Omental fat pad (tissue), 4 donors: ENCODE data around the gene KRTAP21-2. TPM values are rescaled to one million over a fixed set of nuclear protein-coding genes. Genes with fewer than 3 reads are reported as not detected.

Source experiments
- ATAC-seq: fragments of 150-250 bp; one replicate; pipeline ENCODE4 v1.9.1; 2016; ENCODE audit warnings: mild to moderate bottlenecking, moderate library complexity; ENCODE audit not compliant: low FRiP score
- DNase-seq: peaks from one replicate; pipeline ENCODE4 v3.0.0-alpha.2; 2019; ENCODE audit warnings: low spot score
- total RNA-seq, 4 donors: library from RNA; depleted of rRNA; stranded (reverse); fragments of >200 nt; gene quantifications; one replicate each; pipeline ENCODE4 v1.1.0, GENCODE V29; 2016
- TF ChIP-seq, protein P1 (sequence below), 3 donors: fragments of 450-650 bp; IDR thresholded peaks; one replicate each; pipeline ENCODE4 v1.5.1; 2016 to 2017; ENCODE audit warnings: antibody characterized with exemption in 3 of 3, mild to moderate bottlenecking in 3 of 3, moderate library complexity in 2 of 3

Gene KRTAP21-2
- total RNA-seq, 4 donors from 2014 or later, result not detected

- DNase-seq (no peak), ATAC-seq (no peak)
- TF ChIP-seq, protein P1, sequence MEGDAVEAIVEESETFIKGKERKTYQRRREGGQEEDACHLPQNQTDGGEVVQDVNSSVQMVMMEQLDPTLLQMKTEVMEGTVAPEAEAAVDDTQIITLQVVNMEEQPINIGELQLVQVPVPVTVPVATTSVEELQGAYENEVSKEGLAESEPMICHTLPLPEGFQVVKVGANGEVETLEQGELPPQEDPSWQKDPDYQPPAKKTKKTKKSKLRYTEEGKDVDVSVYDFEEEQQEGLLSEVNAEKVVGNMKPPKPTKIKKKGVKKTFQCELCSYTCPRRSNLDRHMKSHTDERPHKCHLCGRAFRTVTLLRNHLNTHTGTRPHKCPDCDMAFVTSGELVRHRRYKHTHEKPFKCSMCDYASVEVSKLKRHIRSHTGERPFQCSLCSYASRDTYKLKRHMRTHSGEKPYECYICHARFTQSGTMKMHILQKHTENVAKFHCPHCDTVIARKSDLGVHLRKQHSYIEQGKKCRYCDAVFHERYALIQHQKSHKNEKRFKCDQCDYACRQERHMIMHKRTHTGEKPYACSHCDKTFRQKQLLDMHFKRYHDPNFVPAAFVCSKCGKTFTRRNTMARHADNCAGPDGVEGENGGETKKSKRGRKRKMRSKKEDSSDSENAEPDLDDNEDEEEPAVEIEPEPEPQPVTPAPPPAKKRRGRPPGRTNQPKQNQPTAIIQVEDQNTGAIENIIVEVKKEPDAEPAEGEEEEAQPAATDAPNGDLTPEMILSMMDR (IDR thresholded peaks at IDR 0.05), result no peak
These were observed 6.6 kb downstream of the KRTAP21-2 start for GRCh38 chr21:30740462-30740861.

GRCh38 chr21:30733026-30733425, 14.0 kb downstream of the KRTAP21-2 start:
- TF ChIP-seq, protein P1 (IDR thresholded peaks at IDR 0.05), result no peak
- no peak for ATAC-seq

DNA sequence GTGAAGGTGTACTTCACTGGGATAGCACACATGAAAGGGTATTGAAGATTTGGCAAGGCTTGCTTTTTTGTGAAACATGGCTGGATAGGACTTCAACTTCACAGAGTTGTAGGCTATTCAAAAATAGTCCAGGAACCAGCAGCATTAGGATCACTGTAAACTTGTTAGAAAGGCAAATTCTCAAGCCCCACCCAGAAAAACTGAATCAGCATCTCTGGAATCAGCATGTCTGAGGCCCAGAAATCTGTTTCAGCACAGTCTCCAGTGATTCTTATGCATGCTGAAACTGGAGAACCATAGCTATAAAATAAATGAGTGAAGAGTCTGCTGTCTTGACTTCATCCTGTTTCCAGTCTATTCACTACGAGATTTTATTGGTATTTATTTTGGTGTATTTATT, 20.3 kb downstream of the KRTAP21-2 start:
- TF ChIP-seq, protein P1 (IDR thresholded peaks at IDR 0.05), result no peak
- ATAC-seq (no peak), DNase-seq (no peak)

More at GRCh38 chr21:30733026-30733425, 14.0 kb downstream of the KRTAP21-2 start:
- no peak for DNase-seq

DNA sequence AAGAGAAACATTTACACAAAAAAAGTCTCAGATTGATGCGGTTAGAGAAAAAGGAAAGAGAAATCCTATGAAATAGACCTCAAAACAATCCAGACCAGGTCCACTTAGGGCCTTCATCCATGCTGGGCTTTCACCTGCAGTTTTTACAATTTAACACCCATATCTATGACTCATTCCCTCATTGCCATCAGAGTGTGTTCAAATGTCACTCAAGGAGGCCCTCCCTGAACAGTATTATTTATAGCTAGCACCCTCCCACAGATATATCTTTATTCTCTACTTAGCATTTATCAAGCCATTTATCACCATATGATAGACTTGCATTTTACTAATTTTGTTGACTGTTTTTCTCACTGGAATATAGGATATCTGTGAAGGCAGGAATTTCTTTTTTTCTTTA, 27.7 kb downstream of the KRTAP21-2 start:
- ATAC-seq (no peak), DNase-seq (no peak)
- TF ChIP-seq, protein P1 (IDR thresholded peaks at IDR 0.05), result no peak

- TF ChIP-seq, protein P1 (IDR thresholded peaks at IDR 0.05), result no peak
- DNase-seq (no peak), ATAC-seq (peak; percentile 73)
These were observed 28.7 kb downstream of the KRTAP21-2 start, which contains the start of gene KRTAP21-3 for GRCh38 chr21:30718239-30718909. TSS of gene KRTAP21-3 (minus strand) at chr21:30718777. CDS start at chr21:30718759, 18 bp downstream.

- TF ChIP-seq, protein P1 (IDR thresholded peaks at IDR 0.05), result no peak
- ATAC-seq, result no peak
- DNase-seq, result no peak
These were observed 30.0 kb downstream of the KRTAP21-2 start for GRCh38 chr21:30717105-30717504.

- ATAC-seq (no peak), DNase-seq (no peak)
- TF ChIP-seq, protein P1 (IDR thresholded peaks at IDR 0.05), result no peak
These were observed 32.1 kb downstream of the KRTAP21-2 start for GRCh38 chr21:30714946-30715345.
